Activated CD8-positive, alpha-beta T cell treated with anti-CD3 and anti-CD28 coated beads for 36 hours (primary cell): ENCODE data around the gene CACNA1F. TPM values are rescaled to one million over a fixed set of nuclear protein-coding genes. Genes with fewer than 3 reads are reported as not detected.
A peak's percentile ranks its signal among the peaks of the same experiment; 100 is the strongest.

Experiments
- ATAC-seq: fragments of 200-7000 bp; cut with Tn5 transposase; one replicate; pipeline ENCODE4 v1.10.0; 2021; ENCODE audit warnings: mild to moderate bottlenecking, moderate library complexity
- CTCF ChIA-PET: fragments of 350-600 bp; sonication (Branson Sonifier 250); formaldehyde crosslinking; loops from one replicate; lab custom pipeline; 2021; ENCODE audit warnings: antibody characterized with exemption; lab: Charles Lee
- POLR2A ChIA-PET: fragments of 350-600 bp; sonication (Branson Sonifier 250); formaldehyde crosslinking; loops from one replicate; lab custom pipeline; 2021; ENCODE audit warnings: antibody characterized with exemption; lab: Charles Lee
- DNase-seq: peaks from one replicate; pipeline ENCODE4 v3.0.0-alpha.2; 2020
- H3K27ac Mint-ChIP-seq: one replicate; pipeline ENCODE4 v1.8.0; 2021; ENCODE audit warnings: mild to moderate bottlenecking, mixed read lengths
- H3K27me3 Mint-ChIP-seq: one replicate; pipeline ENCODE4 v1.8.0; 2021; ENCODE audit warnings: mixed read lengths
- H3K36me3 Mint-ChIP-seq: one replicate; pipeline ENCODE4 v1.8.0; 2021; ENCODE audit warnings: low read depth, mixed read lengths
- H3K4me1 Mint-ChIP-seq: one replicate; pipeline ENCODE4 v1.8.0; 2021; ENCODE audit warnings: low read depth, mixed read lengths
- H3K4me3 Mint-ChIP-seq: one replicate; pipeline ENCODE4 v1.8.0; 2021; ENCODE audit warnings: mild to moderate bottlenecking, moderate library complexity, mixed read lengths
- H3K9me3 Mint-ChIP-seq: one replicate; pipeline ENCODE4 v1.8.0; 2021; ENCODE audit warnings: mixed read lengths
- intact Hi-C: fragments of 100-400 bp; cut with micrococcal nuclease; formaldehyde crosslinking; loops from one replicate; pipeline ENCODE4 v1.10.0; 2022
- total RNA-seq, 2 experiments: library from RNA; stranded (reverse); gene quantifications; one replicate each; pipeline ENCODE4 v1.2.3, GENCODE V29; 2021
- TF ChIP-seq, protein P1 (sequence below): fragments of 200-600 bp; IDR thresholded peaks from one replicate; pipeline ENCODE4 v1.8.0; 2022; ENCODE audit warnings: antibody characterized with exemption, mild to moderate bottlenecking

The CACNA1F gene
- total RNA-seq, 2 experiments from 2014 or later: 0.90 to 1.1 TPM

- H3K27ac Mint-ChIP-seq: peak overlapping the region; percentile 92
- peak; percentile 82 for DNase-seq
- no peaks in the 10 kb centered on the region for H3K9me3 Mint-ChIP-seq
- peaks cover 25% of the 10 kb centered on the region for H3K4me1 Mint-ChIP-seq
- ChIA-PET POLR2A (interaction anchor here (1.0 kb wide), 1 partner anchor 13 kb away, joined by 3 read pairs; no protein-coding TSS in a partner anchor), CTCF (interaction anchor here (1.3 to 6.1 kb wide), 3 partner anchors 9 to 112 kb away, joined by 3 to 34 read pairs (median 6); no protein-coding TSS in a partner anchor)
- H3K27me3 Mint-ChIP-seq: no peaks in the 10 kb centered on the region
- H3K36me3 Mint-ChIP-seq: no peaks in the 10 kb centered on the region
- intact Hi-C loops: no loop called here
- peak overlapping the region; percentile 69 for H3K4me3 Mint-ChIP-seq
- TF ChIP-seq, protein P1, sequence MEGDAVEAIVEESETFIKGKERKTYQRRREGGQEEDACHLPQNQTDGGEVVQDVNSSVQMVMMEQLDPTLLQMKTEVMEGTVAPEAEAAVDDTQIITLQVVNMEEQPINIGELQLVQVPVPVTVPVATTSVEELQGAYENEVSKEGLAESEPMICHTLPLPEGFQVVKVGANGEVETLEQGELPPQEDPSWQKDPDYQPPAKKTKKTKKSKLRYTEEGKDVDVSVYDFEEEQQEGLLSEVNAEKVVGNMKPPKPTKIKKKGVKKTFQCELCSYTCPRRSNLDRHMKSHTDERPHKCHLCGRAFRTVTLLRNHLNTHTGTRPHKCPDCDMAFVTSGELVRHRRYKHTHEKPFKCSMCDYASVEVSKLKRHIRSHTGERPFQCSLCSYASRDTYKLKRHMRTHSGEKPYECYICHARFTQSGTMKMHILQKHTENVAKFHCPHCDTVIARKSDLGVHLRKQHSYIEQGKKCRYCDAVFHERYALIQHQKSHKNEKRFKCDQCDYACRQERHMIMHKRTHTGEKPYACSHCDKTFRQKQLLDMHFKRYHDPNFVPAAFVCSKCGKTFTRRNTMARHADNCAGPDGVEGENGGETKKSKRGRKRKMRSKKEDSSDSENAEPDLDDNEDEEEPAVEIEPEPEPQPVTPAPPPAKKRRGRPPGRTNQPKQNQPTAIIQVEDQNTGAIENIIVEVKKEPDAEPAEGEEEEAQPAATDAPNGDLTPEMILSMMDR: peak; percentile 70
- ATAC-seq: peak; percentile 64
Measured at GRCh38 chrX:49163555-49164419, 69.4 kb downstream of the CACNA1F start.

DNA sequence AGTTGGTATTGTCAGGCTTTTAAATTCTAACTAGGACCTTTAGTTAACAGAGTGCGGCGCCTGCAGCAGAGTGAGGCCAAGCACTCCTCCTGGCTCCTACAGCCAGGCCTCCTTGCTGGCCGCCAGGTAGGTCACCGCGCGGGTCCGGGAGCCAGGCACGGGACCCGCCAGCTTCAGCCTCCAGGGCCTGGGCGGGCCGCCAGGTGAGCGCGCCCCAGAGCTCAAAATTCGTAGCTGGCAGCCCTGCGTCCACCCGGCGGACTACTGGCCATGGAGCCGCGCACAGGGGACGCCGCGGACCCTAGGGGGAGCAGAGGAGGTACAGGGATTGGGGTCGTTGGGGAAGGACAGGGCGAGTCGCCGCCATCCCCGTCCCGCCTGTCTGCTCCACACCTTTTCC, 70.5 kb downstream of the CACNA1F start, which contains the start of gene MAGIX:
MAGIX (plus strand) TSS at position 139 of the 400 bp plus-strand sequence; CDS start at position 271, 132 bp downstream.
- Mint-ChIP-seq H3K36me3 (no peaks in the 10 kb centered on the region), H3K27me3 (no peaks in the 10 kb centered on the region), H3K4me1 (peaks cover 21% of the 10 kb centered on the region), H3K4me3 (peak within 1 kb of the TSS; percentile 61), H3K27ac (peak within 1 kb of the TSS; percentile 46), H3K9me3 (no peaks in the 10 kb centered on the region)
- intact Hi-C loops: no loop called here
- no peak for ATAC-seq
- CTCF ChIA-PET: interaction anchor here (0.7 kb wide), 1 partner anchor 113 kb away, joined by 3 read pairs; no protein-coding TSS in a partner anchor
- POLR2A ChIA-PET: no interaction called here
- DNase-seq: no peak
- TF ChIP-seq, protein P1: no peak

- ChIA-PET CTCF (no interaction called here), POLR2A (interaction anchor here (1.1 kb wide), 1 partner anchor 11 kb away, joined by 3 read pairs; no protein-coding TSS in a partner anchor)
- TF ChIP-seq, protein P1: no peak
- Mint-ChIP-seq H3K27ac (no peak overlapping the region), H3K36me3 (no peaks in the 10 kb centered on the region), H3K9me3 (no peaks in the 10 kb centered on the region), H3K27me3 (no peaks in the 10 kb centered on the region), H3K4me1 (peaks cover 16% of the 10 kb centered on the region), H3K4me3 (no peak overlapping the region)
- DNase-seq: no peak
- intact Hi-C loops: no loop called here
- no peak for ATAC-seq
Measured at GRCh38 chrX:49161632-49162031, 71.5 kb downstream of the CACNA1F start.

GRCh38 chrX:49160908-49161307, 72.2 kb downstream of the CACNA1F start:
- TF ChIP-seq, protein P1: no peak
- peaks cover 16% of the 10 kb centered on the region for H3K4me1 Mint-ChIP-seq
- DNase-seq: no peak
- H3K9me3 Mint-ChIP-seq: no peaks in the 10 kb centered on the region
- ATAC-seq: no peak
- H3K27me3 Mint-ChIP-seq: no peaks in the 10 kb centered on the region
- intact Hi-C loops: no loop called here
- H3K4me3 Mint-ChIP-seq: no peak overlapping the region
- H3K36me3 Mint-ChIP-seq: no peaks in the 10 kb centered on the region
- ChIA-PET POLR2A (interaction anchor here (1.1 kb wide), 1 partner anchor 12 kb away, joined by 3 read pairs; no protein-coding TSS in a partner anchor), CTCF (no interaction called here)
- no peak overlapping the region for H3K27ac Mint-ChIP-seq

DNA sequence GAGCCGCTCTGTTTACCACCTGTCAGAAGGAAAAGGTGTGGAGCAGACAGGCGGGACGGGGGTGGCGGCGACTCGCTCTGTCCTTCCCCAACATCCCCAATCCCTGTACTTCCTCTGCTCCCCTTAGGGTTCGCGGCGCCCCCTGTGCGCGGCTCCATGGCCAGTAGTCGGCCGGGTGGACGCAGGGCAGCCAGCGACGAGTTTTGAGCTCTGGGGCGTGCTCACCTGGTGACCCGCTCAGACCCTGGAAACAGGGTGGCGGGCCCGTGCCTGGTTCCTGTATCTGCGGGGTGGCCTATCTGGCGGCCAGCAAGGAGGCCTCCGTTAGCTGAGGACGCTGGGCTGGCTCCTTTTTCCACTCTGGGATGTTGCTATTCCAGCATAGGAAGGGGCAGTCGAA, 75.9 kb downstream of the CACNA1F start:
- H3K9me3 Mint-ChIP-seq: no peaks in the 10 kb centered on the region
- POLR2A ChIA-PET: interaction anchor here (0.9 kb wide), 1 partner anchor 36 kb away, joined by 3 read pairs; no protein-coding TSS in a partner anchor
- intact Hi-C loops: no loop called here

More for the DNA sequence above, 75.9 kb downstream of the CACNA1F start:
- TF ChIP-seq, protein P1: no peak
- H3K27me3 Mint-ChIP-seq: no peaks in the 10 kb centered on the region
- H3K36me3 Mint-ChIP-seq: no peaks in the 10 kb centered on the region
- no peak overlapping the region for H3K27ac Mint-ChIP-seq
- no peak overlapping the region for H3K4me3 Mint-ChIP-seq
- ATAC-seq (no peak), DNase-seq (no peak)
- CTCF ChIA-PET: no interaction called here
- H3K4me1 Mint-ChIP-seq: peaks cover 13% of the 10 kb centered on the region
